Breast epithelium (tissue), 3 donors: ENCODE measurements around the gene KISS1.

Experiments
- CTCF ChIP-seq, 3 donors: fragments of 450-650 bp; IDR thresholded peaks; one replicate each; pipeline ENCODE4 v1.5.1; 2016 to 2017; ENCODE audit warnings: antibody characterized with exemption in 3 of 3, mild to moderate bottlenecking in 3 of 3, moderate library complexity in 3 of 3
- POLR2A ChIP-seq: fragments of 450-650 bp; IDR thresholded peaks from one replicate; pipeline ENCODE4 v1.6.1; 2016; ENCODE audit warnings: antibody characterized with exemption, mild to moderate bottlenecking, moderate library complexity

GRCh38 chr1:204228896-204229295, 32.6 kb upstream of the KISS1 start:
- TF ChIP-seq POLR2A: no peak
- TF ChIP-seq CTCF (IDR thresholded peaks at IDR 0.05): no peak
